ENCODE data around the gene WBP2. TPM values are rescaled to one million over a fixed set of nuclear protein-coding genes. Genes with fewer than 3 reads are reported as not detected.
A peak's percentile ranks its signal among the peaks of the same experiment; 100 is the strongest.

The WBP2 gene
- total RNA-seq, 2 donors from 2014 or later, result 100.0 to 163 TPM

GRCh38 chr17:75895370-75896155 lies 40.4 kb upstream of the WBP2 start:
- no peaks in the 10 kb centered on the region for H3K9me3 ChIP-seq
- TF ChIP-seq CTCF (IDR thresholded peaks at IDR 0.05), result peak in 1 of 2 donors; percentile 16
- H3K4me1 ChIP-seq, result peaks cover 0 to 27% of the 10 kb centered on the region in 2 donors
- peaks cover 45% of the 10 kb centered on the region for H3K36me3 ChIP-seq
- H3K27ac ChIP-seq, result peak overlapping the region; percentile 91
- DNase-seq (ENCODE audit: low spot score), result no peak
- no peaks in the 10 kb centered on the region for H3K27me3 ChIP-seq
- H3K4me3 ChIP-seq, result peak overlapping the region; percentile 63 to 74

GRCh38 chr17:75894049-75894733 lies 39.1 kb upstream of the WBP2 start:
- Histone ChIP-seq H3K4me1 (peaks cover 0 to 27% of the 10 kb centered on the region in 2 donors), H3K4me3 (no peak overlapping the region), H3K9me3 (no peaks in the 10 kb centered on the region), H3K36me3 (peaks cover 33% of the 10 kb centered on the region), H3K27ac (no peak overlapping the region), H3K27me3 (no peaks in the 10 kb centered on the region)
- DNase-seq (ENCODE audit: low spot score), result no peak
- no peak for TF ChIP-seq CTCF (IDR thresholded peaks at IDR 0.05)

DNA sequence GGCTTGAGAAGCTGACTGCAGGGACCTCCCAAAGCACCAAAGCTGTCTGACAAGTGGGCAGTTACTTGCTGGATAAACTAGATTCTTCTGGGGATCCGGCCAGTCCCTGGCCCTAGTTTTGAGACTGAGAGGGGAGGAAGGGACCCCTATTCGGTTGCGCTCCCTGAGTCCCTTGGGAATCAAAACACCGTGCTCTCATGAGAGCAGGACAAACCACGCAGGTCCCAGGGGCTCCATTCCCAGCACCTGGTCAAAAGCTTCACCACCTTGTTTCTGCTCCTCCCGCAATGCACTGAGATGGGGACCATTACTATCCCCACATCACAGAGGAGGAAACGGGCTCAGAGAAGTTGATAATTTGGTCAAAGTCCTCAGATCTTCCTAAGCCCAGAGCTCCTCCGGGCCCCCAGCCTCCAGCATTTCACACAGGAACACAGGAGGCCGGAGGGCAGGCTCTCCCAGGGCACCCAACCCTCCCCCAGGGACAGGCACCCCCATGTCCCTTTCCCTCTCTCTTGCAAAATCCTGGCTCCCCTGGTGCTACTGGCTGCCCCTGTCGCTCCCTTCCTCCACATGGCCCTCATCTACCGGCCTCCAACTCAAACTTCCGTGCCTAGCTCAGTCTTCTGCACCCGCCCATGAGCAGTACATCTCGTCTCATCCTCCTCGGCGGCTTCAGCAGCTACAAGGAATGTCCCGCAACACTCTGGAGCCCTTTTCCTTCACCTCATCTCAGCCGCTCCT lies 38.3 kb upstream of the WBP2 start:
- H3K4me1 ChIP-seq, result peaks cover 0 to 27% of the 10 kb centered on the region in 2 donors
- no peak overlapping the region for H3K27ac ChIP-seq
- no peak for TF ChIP-seq CTCF (IDR thresholded peaks at IDR 0.05)
- H3K9me3 ChIP-seq, result no peaks in the 10 kb centered on the region
- H3K27me3 ChIP-seq, result no peaks in the 10 kb centered on the region
- H3K36me3 ChIP-seq, result peaks cover 25% of the 10 kb centered on the region
- no peak overlapping the region for H3K4me3 ChIP-seq
- DNase-seq (ENCODE audit: low spot score), result no peak

DNA sequence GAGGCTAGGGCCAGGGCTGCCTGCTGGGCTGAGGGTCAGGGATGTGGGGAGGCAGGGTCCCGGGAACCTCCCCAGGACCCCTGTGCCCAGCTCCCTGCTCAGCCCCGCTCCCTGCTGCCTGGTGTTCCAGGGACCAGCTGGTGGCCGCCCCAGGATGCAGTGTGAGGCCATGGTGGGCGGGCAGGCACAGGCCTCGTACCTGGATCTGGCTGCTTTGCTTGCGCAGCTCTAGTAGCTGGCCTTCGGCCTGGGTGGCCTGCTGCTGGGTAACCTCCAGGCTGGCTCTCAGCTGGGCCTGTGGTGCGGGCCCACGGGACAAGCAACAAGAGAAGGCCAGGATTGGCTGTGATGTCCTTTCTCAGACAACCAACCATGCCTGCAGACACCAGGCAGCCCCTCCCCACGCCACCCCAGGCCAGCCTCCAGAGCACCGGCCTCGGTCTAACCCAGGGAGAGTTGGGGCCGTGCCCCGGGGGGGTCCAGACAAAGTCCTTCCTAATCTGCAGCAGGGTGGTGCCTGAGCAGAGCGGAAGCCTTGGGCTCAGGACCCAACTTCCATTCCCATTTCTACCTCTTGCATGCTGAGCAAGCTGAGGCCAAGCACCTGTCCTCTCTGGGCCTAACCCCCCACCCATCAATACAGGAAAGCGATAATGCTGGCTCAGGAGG lies 37.6 kb upstream of the WBP2 start:
- no peak overlapping the region for H3K27ac ChIP-seq
- peaks cover 0 to 27% of the 10 kb centered on the region in 2 donors for H3K4me1 ChIP-seq
- TF ChIP-seq CTCF (IDR thresholded peaks at IDR 0.05), result no peak
- no peaks in the 10 kb centered on the region for H3K27me3 ChIP-seq
- no peak overlapping the region for H3K4me3 ChIP-seq
- no peak for DNase-seq (ENCODE audit: low spot score)
- H3K36me3 ChIP-seq, result peaks cover 21% of the 10 kb centered on the region
- no peaks in the 10 kb centered on the region for H3K9me3 ChIP-seq
